ENCODE data around the gene LEMD3.

GRCh38 chr12:65171870-65172269 lies 2.5 kb downstream of the LEMD3 start:
- no peak for TF ChIP-seq CTCF (IDR thresholded peaks at IDR 0.05; ENCODE audit: insufficient read depth, low read depth, low read length)
- no peak for TF ChIP-seq EZH2 (IDR thresholded peaks at IDR 0.05; ENCODE audit: insufficient read depth, low read length)
